HuH-7.5 (cell line): Measurements from ENCODE around the gene FBXO38.
"Not testable (repeated sequence)": the region's sequence is repeated elsewhere in the genome, so short reads cannot be mapped to it uniquely, and the experiment has no call there.

Experiments
- DNase-seq: peaks from one replicate; pipeline ENCODE4 v3.0.0; 2011; ENCODE audit warnings: low spot score

The FBXO38 gene

DNA sequence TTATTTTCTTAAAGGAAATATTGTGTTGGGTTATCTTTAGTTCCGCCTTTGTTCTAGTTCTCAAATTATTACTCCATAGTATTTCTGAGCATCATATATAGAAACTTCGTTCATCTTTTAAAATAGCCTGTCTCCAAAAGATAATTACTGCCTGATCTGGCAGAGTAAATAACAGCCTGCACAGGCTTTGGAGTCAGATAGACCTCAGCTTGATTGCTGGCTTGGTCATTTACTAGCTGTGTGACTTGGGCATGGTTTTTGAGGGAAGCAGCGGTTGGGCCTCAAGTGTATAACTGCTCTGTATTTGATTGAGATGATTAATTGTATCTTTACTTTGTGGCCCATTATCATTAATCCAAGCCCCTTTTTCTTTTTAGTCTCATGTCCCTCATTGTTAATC is 50.1 kb downstream of the FBXO38 start:
- DNase-seq: no peak

DNA sequence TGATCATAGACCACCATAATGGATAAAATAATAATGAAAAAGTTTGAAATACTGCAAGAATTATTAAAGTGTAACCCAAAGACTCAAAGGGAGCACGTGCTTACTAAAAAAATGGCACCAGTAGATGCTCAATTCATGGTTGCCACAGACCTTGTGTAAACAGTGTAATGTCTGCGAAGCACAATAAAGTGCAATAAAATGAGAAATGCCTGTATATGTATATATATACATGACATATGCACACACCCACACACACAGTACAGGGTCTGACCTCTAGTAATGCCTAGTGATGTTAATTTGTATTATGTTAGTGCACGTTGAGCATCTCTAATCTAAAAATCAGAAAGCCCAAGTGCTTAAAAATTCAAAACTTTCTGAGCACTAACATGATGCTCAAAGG is 52.3 kb downstream of the FBXO38 start:
- no peak for DNase-seq

GRCh38 chr5:148437249-148437648 is 53.5 kb downstream of the FBXO38 start:
- no peak for DNase-seq

GRCh38 chr5:148438933-148439332 is 55.2 kb downstream of the FBXO38 start:
- DNase-seq: no peak

DNA sequence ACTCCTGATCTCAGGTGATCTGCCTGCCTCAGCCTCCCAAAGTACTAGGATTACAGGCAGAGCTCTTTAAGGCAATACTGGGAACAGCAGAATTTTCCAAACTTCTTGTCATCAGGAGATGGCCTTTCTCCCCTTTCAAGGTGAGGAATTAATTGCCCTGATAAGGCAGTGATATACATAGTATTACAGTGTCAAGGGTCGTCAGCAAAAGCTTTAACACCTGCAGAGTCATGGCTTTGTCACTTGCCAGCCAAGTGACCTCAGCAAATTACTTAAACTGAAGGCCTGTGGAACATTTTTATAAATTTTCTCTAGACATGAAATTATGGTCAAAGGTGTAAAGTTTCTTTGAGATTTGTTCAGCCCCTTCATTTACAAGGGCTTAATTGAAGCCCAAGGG is 59.5 kb downstream of the FBXO38 start:
- no peak for DNase-seq

DNA sequence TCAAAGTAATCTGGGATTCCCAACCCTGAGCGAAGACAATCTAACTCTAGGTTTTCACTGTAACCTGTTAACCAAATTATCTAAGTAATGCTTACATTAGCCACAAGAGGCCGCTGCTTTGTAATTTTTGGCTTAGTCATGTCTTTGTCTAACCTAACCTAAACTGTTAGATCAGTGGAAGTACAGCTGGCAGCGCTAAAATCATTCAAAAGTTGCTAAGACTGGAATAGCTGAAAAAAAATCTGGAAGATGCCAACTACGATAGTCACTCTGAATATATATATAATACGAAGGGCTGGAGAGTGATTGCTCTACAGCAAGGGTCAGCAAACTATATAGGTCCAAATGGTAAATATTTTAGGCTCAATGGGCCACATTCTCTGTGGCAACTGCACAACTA is 60.2 kb downstream of the FBXO38 start:
- DNase-seq: peak; percentile 18

GRCh38 chr5:148445578-148445977 is 61.8 kb downstream of the FBXO38 start:
- no peak for DNase-seq

DNA sequence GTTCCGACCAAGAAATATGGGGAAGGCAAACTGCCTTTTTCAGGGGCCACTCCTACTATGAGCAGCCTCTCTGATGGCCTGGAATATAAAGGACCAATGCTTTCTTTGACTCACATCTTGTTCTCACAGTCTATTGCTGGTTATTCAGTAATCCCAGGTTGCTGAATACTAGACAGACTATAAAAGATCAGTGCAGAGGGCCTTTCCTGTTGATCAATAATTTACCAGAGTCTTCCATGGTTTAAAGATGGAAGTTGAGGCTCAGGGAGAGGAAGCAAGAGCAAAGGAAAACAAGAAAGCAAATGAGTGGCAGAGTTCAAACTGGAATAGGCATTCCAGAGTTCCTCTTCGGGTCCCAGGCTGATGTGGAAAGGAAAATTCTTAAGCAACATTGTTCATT is 62.9 kb downstream of the FBXO38 start:
- DNase-seq: no peak

GRCh38 chr5:148452499-148453193 is 68.9 kb downstream of the FBXO38 start:
- DNase-seq: no peak

DNA sequence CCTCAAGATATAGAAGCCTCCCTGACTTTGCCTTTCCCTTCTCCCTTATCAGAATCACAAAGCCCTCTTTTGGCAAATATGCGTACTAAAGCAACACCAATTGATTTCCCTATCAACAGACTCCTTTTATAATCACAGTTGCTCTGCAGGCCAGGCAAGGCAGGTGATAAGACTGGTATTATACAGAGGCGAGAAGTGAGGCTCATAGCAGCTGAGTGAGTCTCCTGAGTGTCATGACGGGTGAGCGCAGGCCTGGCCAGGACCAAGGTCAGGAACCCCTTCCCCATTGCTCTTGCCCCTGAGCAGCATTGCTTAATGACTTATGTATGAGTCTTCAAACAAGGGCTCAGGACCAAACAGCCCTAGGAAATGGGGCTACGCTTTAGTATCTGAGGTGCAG is 70.8 kb downstream of the FBXO38 start:
- DNase-seq: no peak

- DNase-seq: no peak
These were observed 71.4 kb downstream of the FBXO38 start for GRCh38 chr5:148455185-148455584.

- DNase-seq: no peak
These were observed 73.4 kb downstream of the FBXO38 start for GRCh38 chr5:148457183-148457620.

GRCh38 chr5:148458036-148458888 is 74.5 kb downstream of the FBXO38 start:
- DNase-seq: no peak

DNA sequence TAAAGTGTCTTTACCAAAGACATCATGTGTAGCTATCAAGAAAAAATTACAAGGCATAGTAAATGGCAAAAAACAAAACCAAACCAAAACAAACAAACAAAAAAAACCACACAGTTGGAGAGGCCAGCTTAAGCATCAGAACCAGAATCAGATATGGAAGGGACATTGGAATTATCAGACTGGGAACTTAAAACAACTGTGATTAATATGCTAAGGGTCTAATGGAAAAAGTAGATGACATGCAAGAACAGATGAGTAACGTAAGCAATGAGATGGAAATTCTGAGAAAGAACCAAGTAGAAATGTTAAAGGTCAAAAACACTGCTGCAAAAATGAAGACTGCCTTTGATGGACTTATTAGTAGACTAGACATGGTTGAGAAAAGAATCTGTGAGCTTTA is 75.9 kb downstream of the FBXO38 start:
- DNase-seq: no peak

GRCh38 chr5:148465381-148466235 is 81.8 kb downstream of the FBXO38 start:
- no peak for DNase-seq

DNA sequence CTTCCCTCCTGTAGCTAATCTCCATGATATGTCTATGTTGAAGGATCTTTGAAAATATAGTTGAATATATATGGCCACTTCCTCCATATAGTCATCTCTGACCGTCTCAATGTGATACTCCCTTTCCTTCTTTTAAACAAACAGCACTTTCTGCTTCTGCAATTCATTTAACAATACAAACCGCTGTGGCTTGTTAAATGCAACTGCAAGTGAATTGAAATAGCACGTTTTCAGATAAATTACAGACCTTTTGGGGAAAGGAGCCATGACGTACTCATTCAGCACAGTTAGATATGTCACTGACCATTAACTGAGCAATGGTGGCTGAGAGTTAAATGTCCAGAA is 82.5 kb downstream of the FBXO38 start:
- no peak for DNase-seq

GRCh38 chr5:148467958-148468357 is 84.2 kb downstream of the FBXO38 start:
- no peak for DNase-seq

- not testable (repeated sequence) for DNase-seq
These were observed 85.0 kb downstream of the FBXO38 start for GRCh38 chr5:148468746-148469145.

GRCh38 chr5:148469501-148469935 is 85.8 kb downstream of the FBXO38 start:
- DNase-seq: no peak

DNA sequence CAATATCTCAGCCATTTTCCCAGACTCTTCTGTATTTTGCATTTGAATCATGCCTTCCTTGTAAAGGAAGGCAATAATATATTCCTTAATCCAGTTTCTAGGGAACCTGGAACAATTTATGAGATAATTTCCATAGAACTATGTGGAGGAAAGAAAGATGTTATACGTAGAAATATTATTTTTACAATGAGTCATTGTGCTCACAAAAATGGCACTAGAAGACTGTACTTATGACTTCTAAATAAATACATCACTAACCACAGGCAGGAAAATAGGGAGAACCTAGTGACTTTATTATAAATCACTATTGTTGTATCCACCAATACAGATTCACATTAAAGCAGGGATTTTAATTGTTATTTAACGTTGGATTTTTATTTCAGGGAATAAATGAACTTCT is 87.6 kb downstream of the FBXO38 start:
- DNase-seq: no peak

DNA sequence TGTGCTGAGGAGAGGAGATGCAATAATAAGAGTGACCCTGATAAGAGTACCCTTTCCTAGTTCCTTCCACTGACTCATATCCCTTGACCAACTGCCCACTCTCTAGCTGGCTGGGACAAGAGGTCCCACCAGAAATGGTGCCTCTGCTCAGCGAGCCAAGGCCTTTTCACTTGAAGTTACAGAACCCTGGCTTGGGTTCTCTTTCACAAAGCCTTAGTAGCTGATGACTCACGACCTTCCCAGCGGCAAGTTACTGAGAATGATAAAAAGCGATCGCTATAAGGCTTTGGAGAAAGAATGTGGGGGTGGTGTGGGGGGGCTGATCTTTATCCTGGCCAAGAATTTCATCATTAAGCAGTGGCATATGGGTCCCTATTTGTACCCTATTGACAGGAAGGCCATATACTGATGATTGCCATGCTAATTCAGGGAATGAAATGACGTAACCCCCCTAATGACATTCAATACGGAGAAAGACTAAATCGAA is 90.3 kb downstream of the FBXO38 start:
- DNase-seq: no peak

GRCh38 chr5:148476302-148476701 is 92.5 kb downstream of the FBXO38 start:
- DNase-seq: no peak
